C4-2B (cell line): ENCODE results near the gene TFDP1.
A peak's percentile ranks its signal among the peaks of the same experiment; 100 is the strongest.

ENCODE experiments used
- H3K27ac ChIP-seq: fragments of 450-650 bp; 2 replicates; pipeline ENCODE4 v1.5.1; 2017
- CTCF ChIP-seq: fragments of 450-650 bp; conservative IDR thresholded peaks from 2 replicates; pipeline ENCODE4 v1.5.1; 2017; ENCODE audit warnings: mild to moderate bottlenecking
- ZFX ChIP-seq: fragments of 450-650 bp; IDR thresholded peaks from 2 replicates; pipeline ENCODE4 v1.6.1; 2017

Gene TFDP1

GRCh38 chr13:113650275-113650674, 65.7 kb downstream of the TFDP1 start:
- H3K27ac ChIP-seq = 0 out of 2 replicates have a peak overlapping the region, but pooled peaks have one; percentile 17
- no peak for TF ChIP-seq CTCF
- no peak for TF ChIP-seq ZFX

- H3K27ac ChIP-seq = 0 out of 2 replicates have a peak overlapping the region, but pooled peaks have one; percentile 17
- no peak for TF ChIP-seq ZFX
- no peak for TF ChIP-seq CTCF
These were observed 66.2 kb downstream of the TFDP1 start for GRCh38 chr13:113650731-113651148.

DNA sequence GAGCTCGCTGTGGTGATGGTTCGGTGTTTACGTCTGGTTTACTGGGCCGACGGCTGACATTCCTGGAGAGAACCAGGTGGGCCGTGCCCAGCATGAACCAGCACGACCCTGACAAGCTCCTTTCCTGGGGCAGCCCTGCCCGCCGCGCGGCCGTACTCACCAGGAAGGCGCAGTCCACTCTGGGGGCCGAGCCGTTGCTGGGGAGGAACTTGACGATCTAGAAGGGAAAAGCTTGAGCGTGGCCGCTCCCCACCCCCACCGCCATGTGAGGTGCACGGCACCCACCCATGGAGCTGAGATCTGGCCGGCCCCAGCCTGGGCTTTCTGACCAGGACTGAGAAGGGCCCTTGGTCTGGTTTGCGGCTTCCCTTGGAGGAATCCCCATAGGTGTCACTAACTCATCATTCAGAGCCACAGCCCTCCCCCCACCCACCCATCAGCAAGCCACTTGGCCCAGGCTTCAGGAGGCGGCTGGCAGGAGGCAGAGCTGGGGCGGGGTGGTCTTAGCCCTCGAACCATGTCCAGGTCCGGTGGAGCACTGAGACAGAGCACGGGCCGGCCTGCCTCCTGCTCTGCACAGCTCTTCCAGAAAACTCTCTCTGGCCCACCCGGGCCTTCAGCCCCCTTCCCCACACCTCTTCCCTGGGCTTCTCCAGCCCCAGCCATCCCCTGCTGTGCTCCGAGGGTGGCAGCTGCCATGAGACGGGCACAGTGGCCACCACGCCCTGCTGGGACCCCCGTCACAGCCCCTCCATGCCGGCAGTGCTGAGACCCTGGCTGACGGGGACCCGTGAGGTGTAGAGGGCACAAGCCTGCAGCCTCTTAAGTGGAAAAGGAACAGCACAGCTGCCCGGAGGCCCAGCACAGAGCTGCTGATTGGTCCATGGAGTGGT, 67.2 kb downstream of the TFDP1 start:
- H3K27ac ChIP-seq = no peak overlapping the region

GRCh38 chr13:113652404-113653263, 68.1 kb downstream of the TFDP1 start:
- TF ChIP-seq ZFX = no peak
- TF ChIP-seq CTCF = no peak
- H3K27ac ChIP-seq = no peak overlapping the region

More for the DNA sequence above, 67.2 kb downstream of the TFDP1 start:
- TF ChIP-seq CTCF = no peak
- TF ChIP-seq ZFX = no peak

- TF ChIP-seq ZFX = no peak
- no peak for TF ChIP-seq CTCF
- H3K27ac ChIP-seq = no peak overlapping the region
These were observed 69.0 kb downstream of the TFDP1 start for GRCh38 chr13:113653264-113654174.

DNA sequence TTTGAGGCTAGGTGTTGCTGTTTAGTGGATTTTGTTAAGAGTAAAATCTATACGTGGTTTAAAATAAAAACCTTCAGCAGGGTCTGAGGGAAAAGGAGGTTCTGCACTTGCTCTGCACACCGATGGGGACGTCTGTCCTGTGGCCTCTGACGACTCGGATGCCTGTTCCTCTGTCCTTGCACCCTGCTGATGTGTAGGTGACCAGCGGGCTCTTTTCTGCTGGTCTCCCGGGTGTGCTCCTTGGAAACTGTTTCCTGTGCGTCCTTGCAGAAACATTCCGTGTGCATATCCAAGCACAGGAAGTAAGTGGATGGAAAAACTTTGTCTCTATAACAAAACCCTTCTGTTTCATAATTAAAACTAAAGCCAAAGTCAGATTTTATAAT, 69.6 kb downstream of the TFDP1 start:
- no peak overlapping the region for H3K27ac ChIP-seq
- TF ChIP-seq CTCF = no peak
- no peak for TF ChIP-seq ZFX
